NB4 (cell line): ENCODE measurements around the gene TAP2.

Source experiments
- CTCF ChIP-seq: IDR thresholded peaks from one replicate; pipeline ENCODE4 v1.5.1; 2012; ENCODE audit warnings: low read depth, low read length
- MAX ChIP-seq: IDR thresholded peaks from 2 replicates; pipeline ENCODE4 v1.6.1; 2011; ENCODE audit warnings: low read depth, low read length
- MYC ChIP-seq: IDR thresholded peaks from 2 replicates; pipeline ENCODE4 v1.6.1; 2011; ENCODE audit warnings: low read depth, low read length
- POLR2A ChIP-seq: IDR thresholded peaks from 2 replicates; pipeline ENCODE4 v1.6.1; 2011; ENCODE audit warnings: mild to moderate bottlenecking; ENCODE audit not compliant: insufficient read length; ENCODE audit errors: extremely low read depth

GRCh38 chr6:32879691-32880090 is 41.2 kb upstream of the TAP2 start:
- TF ChIP-seq CTCF (no peak), POLR2A (no peak), MAX (no peak), MYC (no peak)
